ENCODE results near the gene NUBP1.

DNA sequence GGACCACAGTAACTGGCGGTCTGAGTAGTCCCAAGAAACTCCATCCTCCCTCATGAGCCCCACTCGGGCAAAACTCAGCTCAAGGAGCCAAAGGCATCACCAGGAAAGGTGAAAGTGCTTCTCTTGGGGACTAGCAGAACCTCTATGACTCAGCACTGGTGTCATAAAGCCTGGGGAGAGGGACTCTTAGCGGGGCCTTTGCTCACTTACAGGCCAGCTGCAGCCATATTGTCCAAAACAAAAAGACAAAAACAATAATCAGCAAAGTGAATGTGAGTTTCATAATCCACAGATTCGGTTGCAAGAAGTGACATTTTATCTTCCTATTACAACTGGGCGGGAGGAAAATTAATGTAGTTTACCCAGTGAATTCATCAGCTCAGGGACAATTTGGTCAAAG, 48.8 kb upstream of the NUBP1 start, which contains the start of gene TEKT5:
- TF ChIP-seq, protein P1, sequence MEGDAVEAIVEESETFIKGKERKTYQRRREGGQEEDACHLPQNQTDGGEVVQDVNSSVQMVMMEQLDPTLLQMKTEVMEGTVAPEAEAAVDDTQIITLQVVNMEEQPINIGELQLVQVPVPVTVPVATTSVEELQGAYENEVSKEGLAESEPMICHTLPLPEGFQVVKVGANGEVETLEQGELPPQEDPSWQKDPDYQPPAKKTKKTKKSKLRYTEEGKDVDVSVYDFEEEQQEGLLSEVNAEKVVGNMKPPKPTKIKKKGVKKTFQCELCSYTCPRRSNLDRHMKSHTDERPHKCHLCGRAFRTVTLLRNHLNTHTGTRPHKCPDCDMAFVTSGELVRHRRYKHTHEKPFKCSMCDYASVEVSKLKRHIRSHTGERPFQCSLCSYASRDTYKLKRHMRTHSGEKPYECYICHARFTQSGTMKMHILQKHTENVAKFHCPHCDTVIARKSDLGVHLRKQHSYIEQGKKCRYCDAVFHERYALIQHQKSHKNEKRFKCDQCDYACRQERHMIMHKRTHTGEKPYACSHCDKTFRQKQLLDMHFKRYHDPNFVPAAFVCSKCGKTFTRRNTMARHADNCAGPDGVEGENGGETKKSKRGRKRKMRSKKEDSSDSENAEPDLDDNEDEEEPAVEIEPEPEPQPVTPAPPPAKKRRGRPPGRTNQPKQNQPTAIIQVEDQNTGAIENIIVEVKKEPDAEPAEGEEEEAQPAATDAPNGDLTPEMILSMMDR (IDR thresholded peaks at IDR 0.05; ENCODE audit: insufficient read depth, low read length): no peak
- TF ChIP-seq GABPA (IDR thresholded peaks at IDR 0.05; ENCODE audit: low read depth) (no peak), POLR2AphosphoS5 (IDR thresholded peaks at IDR 0.05; ENCODE audit: low read depth) (no peak), SPI1 (IDR thresholded peaks at IDR 0.05; ENCODE audit: borderline replicate concordance, low read depth) (no peak)
- TF ChIP-seq, protein P2, sequence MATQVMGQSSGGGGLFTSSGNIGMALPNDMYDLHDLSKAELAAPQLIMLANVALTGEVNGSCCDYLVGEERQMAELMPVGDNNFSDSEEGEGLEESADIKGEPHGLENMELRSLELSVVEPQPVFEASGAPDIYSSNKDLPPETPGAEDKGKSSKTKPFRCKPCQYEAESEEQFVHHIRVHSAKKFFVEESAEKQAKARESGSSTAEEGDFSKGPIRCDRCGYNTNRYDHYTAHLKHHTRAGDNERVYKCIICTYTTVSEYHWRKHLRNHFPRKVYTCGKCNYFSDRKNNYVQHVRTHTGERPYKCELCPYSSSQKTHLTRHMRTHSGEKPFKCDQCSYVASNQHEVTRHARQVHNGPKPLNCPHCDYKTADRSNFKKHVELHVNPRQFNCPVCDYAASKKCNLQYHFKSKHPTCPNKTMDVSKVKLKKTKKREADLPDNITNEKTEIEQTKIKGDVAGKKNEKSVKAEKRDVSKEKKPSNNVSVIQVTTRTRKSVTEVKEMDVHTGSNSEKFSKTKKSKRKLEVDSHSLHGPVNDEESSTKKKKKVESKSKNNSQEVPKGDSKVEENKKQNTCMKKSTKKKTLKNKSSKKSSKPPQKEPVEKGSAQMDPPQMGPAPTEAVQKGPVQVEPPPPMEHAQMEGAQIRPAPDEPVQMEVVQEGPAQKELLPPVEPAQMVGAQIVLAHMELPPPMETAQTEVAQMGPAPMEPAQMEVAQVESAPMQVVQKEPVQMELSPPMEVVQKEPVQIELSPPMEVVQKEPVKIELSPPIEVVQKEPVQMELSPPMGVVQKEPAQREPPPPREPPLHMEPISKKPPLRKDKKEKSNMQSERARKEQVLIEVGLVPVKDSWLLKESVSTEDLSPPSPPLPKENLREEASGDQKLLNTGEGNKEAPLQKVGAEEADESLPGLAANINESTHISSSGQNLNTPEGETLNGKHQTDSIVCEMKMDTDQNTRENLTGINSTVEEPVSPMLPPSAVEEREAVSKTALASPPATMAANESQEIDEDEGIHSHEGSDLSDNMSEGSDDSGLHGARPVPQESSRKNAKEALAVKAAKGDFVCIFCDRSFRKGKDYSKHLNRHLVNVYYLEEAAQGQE (IDR thresholded peaks at IDR 0.05; ENCODE audit: insufficient replicate concordance, low read depth): no peak
